H1 (cell line): ENCODE results near the gene KCNQ1. TPM values are rescaled to one million over a fixed set of nuclear protein-coding genes. Genes with fewer than 3 reads are reported as not detected.

ENCODE experiments used
- RNF2 ChIP-seq: fragments of 200-900, 300-1000 bp; sonication (generic); IDR thresholded peaks from 2 replicates; pipeline ENCODE4 v1.7.1; 2016; ENCODE audit warnings: borderline replicate concordance, low read depth, mild to moderate bottlenecking, antibody characterized with exemption, low read length; ENCODE audit not compliant: poor library complexity, severe bottlenecking; ENCODE audit errors: missing control alignments
- SIRT6 ChIP-seq: IDR thresholded peaks from one replicate; pipeline ENCODE4 v1.7.1; 2012; ENCODE audit warnings: low read length, inconsistent platforms
- SUZ12 ChIP-seq: fragments of 200-600 bp; sonication (generic); IDR thresholded peaks from 2 replicates; pipeline ENCODE4 v1.6.1; 2012; ENCODE audit warnings: mild to moderate bottlenecking, inconsistent platforms, low read length, moderate library complexity, mixed read lengths
- polyA plus RNA-seq, 7 experiments: library from polyadenylated mRNA; depleted of rRNA in 3 of 7; stranded (reverse) in 5 of 7; unstranded in 2 of 7; fragments of >200 nt in 5 of 7; fragments of 200-250 nt in 2 of 7; gene quantifications; 1 replicate in 5 of 7; 2 replicates in 1 of 7; 4 replicates in 1 of 7; pipeline versions ENCODE4 v1.2.1 to v1.2.3, GENCODE V29; 2011 to 2013; ENCODE audit warnings: missing spikeins in 2 of 7, mixed read lengths in 2 of 7
- total RNA-seq: library from RNA; stranded (reverse); fragmentation: NEBNext Ultra II Directional; extraction: Animal tissue kit (Norgen Biotek cat#: 25700); gene quantifications from 2 replicates; pipeline ENCODE4 v1.2.1, GENCODE V29; 2021

Gene KCNQ1
- total and polyA plus RNA-seq, 2 of the 8 experiments (the other 6 are each of a cell fraction or from before 2014, with no cell fraction given): 1.9 to 2.0 TPM

- no peak for TF ChIP-seq RNF2
- no peak for TF ChIP-seq SIRT6
- TF ChIP-seq SUZ12: no peak
Observed at GRCh38 chr11:2774173-2775082, 329.6 kb downstream of the KCNQ1 start (continued).
